Activated gamma-delta T cell treated with Interleukin-2 at 50 U/mL for 16 hours (primary cell): ENCODE measurements around the gene MVP.
"Not testable (repeated sequence)": the region's sequence is repeated elsewhere in the genome, so short reads cannot be mapped to it uniquely, and the experiment has no call there.

Experiments
- DNase-seq: peaks from one replicate; pipeline ENCODE4 v3.0.0-alpha.2; 2020

Gene MVP

GRCh38 chr16:29844575-29845331, 24.5 kb downstream of the MVP start:
- DNase-seq: no peak

- DNase-seq: no peak
Observed at GRCh38 chr16:29845656-29846055, 25.4 kb downstream of the MVP start.

GRCh38 chr16:29848420-29849297, 28.4 kb downstream of the MVP start:
- DNase-seq: peak; percentile 81

GRCh38 chr16:29849505-29849904, 29.2 kb downstream of the MVP start:
- DNase-seq: no peak

GRCh38 chr16:29850998-29851397, 30.7 kb downstream of the MVP start:
- DNase-seq: no peak

- no peak for DNase-seq
Observed at GRCh38 chr16:29852654-29853053, 32.4 kb downstream of the MVP start.

- no peak for DNase-seq
Observed at GRCh38 chr16:29854520-29855100, 34.3 kb downstream of the MVP start.

- no peak for DNase-seq
Observed at GRCh38 chr16:29857133-29857760, 37.0 kb downstream of the MVP start.

- no peak for DNase-seq
Observed at GRCh38 chr16:29858149-29858849, 38.0 kb downstream of the MVP start.

- DNase-seq: no peak
Observed at GRCh38 chr16:29858974-29859373, 38.7 kb downstream of the MVP start.

GRCh38 chr16:29860218-29860617, 40.0 kb downstream of the MVP start:
- no peak for DNase-seq

GRCh38 chr16:29862383-29862883, 42.2 kb downstream of the MVP start:
- DNase-seq: no peak

- DNase-seq: peak; percentile 94
Observed at GRCh38 chr16:29862884-29863668, 42.8 kb downstream of the MVP start, which contains the start of gene CDIPT. CDIPT (minus strand) TSS chr16:29863226; CDS start chr16:29862857, 369 bp downstream.

GRCh38 chr16:29863669-29863984, 43.4 kb downstream of the MVP start:
- no peak for DNase-seq

- no peak for DNase-seq
Observed at GRCh38 chr16:29864205-29864604, 43.9 kb downstream of the MVP start.

GRCh38 chr16:29868396-29869009, 48.2 kb downstream of the MVP start:
- DNase-seq: no peak

GRCh38 chr16:29869067-29869466, 48.8 kb downstream of the MVP start:
- not testable (repeated sequence) for DNase-seq

- DNase-seq: no peak
Observed at GRCh38 chr16:29871822-29872546, 51.7 kb downstream of the MVP start.

GRCh38 chr16:29873319-29873718, 53.1 kb downstream of the MVP start:
- no peak for DNase-seq

GRCh38 chr16:29875206-29875605, 54.9 kb downstream of the MVP start:
- no peak for DNase-seq
